Spleen (tissue), 7 donors: ENCODE results near the gene TRIM29.

Experiments used
- CTCF ChIP-seq, 11 experiments: fragments of 200-600 bp in 7 of 11; fragments of 450-650 bp in 4 of 11; sonication (generic) in 4 of 11; IDR thresholded peaks in 8 of 11; conservative IDR thresholded peaks in 3 of 11; 1 replicate in 7 of 11; 2 replicates in 4 of 11; pipeline versions ENCODE4 v1.4.0 to v1.8.0; 2016 to 2021; ENCODE audit warnings: antibody characterized with exemption in 11 of 11, inconsistent platforms in 4 of 11, mild to moderate bottlenecking in 1 of 11
- POLR2A ChIP-seq, 3 donors: fragments of 450-650 bp; IDR thresholded peaks; one replicate each; pipeline ENCODE4 v1.5.1; 2017; ENCODE audit warnings: antibody characterized with exemption in 3 of 3, mild to moderate bottlenecking in 1 of 3
- donor health status: DM: no; HTN: no; CAD: no; lungs with moderate emphysema.
- donor health status: DM: no; HTN: no; CAD: no.
- donor health status: DM: no; HTN: no; CAD: no.

GRCh38 chr11:120153221-120153620 lies 15.3 kb upstream of the TRIM29 start:
- TF ChIP-seq CTCF (IDR thresholded peaks at IDR 0.05 in 8 of 11, conservative IDR thresholded peaks at IDR 0.05 in 3 of 11) (no peak), POLR2A (IDR thresholded peaks at IDR 0.05) (no peak)
